IMR-90 (cell line): ENCODE results near the gene NFKB1. TPM values are rescaled to one million over a fixed set of nuclear protein-coding genes. Genes with fewer than 3 reads are reported as not detected.

ENCODE experiments used
- ATAC-seq: fragments of 200-7000 bp; cut with Tn5 transposase; 2 replicates; pipeline ENCODE4 v1.9.1; 2020; ENCODE audit warnings: low read depth, mild to moderate bottlenecking, moderate library complexity
- BruUV-seq: library from RNA; stranded (reverse); fragments of 400-500 nt; replicated peaks from 2 replicates; lab custom pipeline; 2021; lab: Mats Ljungman, UMichigan
- CTCF ChIA-PET: fragments of 300-600 bp; formaldehyde crosslinking; extraction: SDS; loops from one replicate; lab custom pipeline; 2021; ENCODE audit warnings: antibody characterized with exemption; lab: Yijun Ruan, JAX
- POLR2A ChIA-PET: fragments of 300-600 bp; sonication (Branson Sonifier 250); formaldehyde crosslinking; loops from one replicate; lab custom pipeline; 2022; ENCODE audit warnings: antibody characterized with exemption; ENCODE audit not compliant: unreplicated experiment; lab: Charles Lee
- DNase-seq: peaks from one replicate; pipeline ENCODE4 v3.0.0; 2013
- H2AFZ ChIP-seq: replicated peaks from 2 replicates; pipeline ENCODE3; 2013; ENCODE audit warnings: low read length, mild to moderate bottlenecking; ENCODE audit not compliant: poor library complexity
- H2AK5ac ChIP-seq: 2 replicates; pipeline ENCODE4 v1.6.1; 2013; ENCODE audit warnings: low read depth, low read length, inconsistent platforms
- H2AK9ac ChIP-seq: replicated peaks from 2 replicates; pipeline ENCODE3; 2013; ENCODE audit warnings: mild to moderate bottlenecking, low read depth, low read length, moderate library complexity; ENCODE audit not compliant: poor library complexity
- H2BK120ac ChIP-seq: 2 replicates; pipeline ENCODE4 v1.6.1; 2013; ENCODE audit warnings: low read depth, low read length, inconsistent platforms
- H2BK15ac ChIP-seq: 3 replicates; pipeline ENCODE4 v1.6.1; 2013; ENCODE audit warnings: low read depth, low read length, inconsistent platforms
- H2BK20ac ChIP-seq: 2 replicates; pipeline ENCODE4 v1.6.1; 2013; ENCODE audit warnings: low read depth, mild to moderate bottlenecking, inconsistent platforms, low read length, moderate library complexity
- H2BK5ac ChIP-seq: 2 replicates; pipeline ENCODE4 v1.6.1; 2013; ENCODE audit warnings: mild to moderate bottlenecking, low read depth, low read length, inconsistent platforms; ENCODE audit not compliant: poor library complexity, severe bottlenecking
- H3K14ac ChIP-seq: replicated peaks from 2 replicates; pipeline ENCODE4 v1.6.1; 2013; ENCODE audit warnings: low read depth, low read length, inconsistent platforms
- H3K18ac ChIP-seq: 2 replicates; pipeline ENCODE4 v1.6.1; 2013; ENCODE audit warnings: low read depth, low read length, control low read depth
- H3K23ac ChIP-seq: 2 replicates; pipeline ENCODE4 v1.6.1; 2013; ENCODE audit warnings: low read depth, low read length, inconsistent platforms
- H3K27ac ChIP-seq: 2 replicates; pipeline ENCODE4 v1.5.1; 2013; ENCODE audit warnings: mild to moderate bottlenecking, control low read depth, low read length; ENCODE audit not compliant: insufficient read depth
- H3K27me3 ChIP-seq: 2 replicates; pipeline ENCODE4 v1.6.1; 2013; ENCODE audit warnings: low read length; ENCODE audit not compliant: control insufficient read depth, insufficient read depth
- H3K36me3 ChIP-seq: 2 replicates; pipeline ENCODE4 v1.6.1; 2013; ENCODE audit warnings: low read length, mixed read lengths; ENCODE audit not compliant: control insufficient read depth, insufficient read depth
- H3K4ac ChIP-seq: 2 replicates; pipeline ENCODE4 v1.6.1; 2013; ENCODE audit warnings: low read depth, low read length, inconsistent platforms
- H3K4me1 ChIP-seq: 2 replicates; pipeline ENCODE4 v1.6.1; 2013; ENCODE audit warnings: low read length, mixed read lengths; ENCODE audit not compliant: control insufficient read depth, insufficient read depth
- H3K4me2 ChIP-seq: 2 replicates; pipeline ENCODE4 v1.6.1; 2013; ENCODE audit warnings: low read depth, mild to moderate bottlenecking, control low read depth, low read length, moderate library complexity
- H3K4me3 ChIP-seq: 2 replicates; pipeline ENCODE4 v1.5.1; 2013; ENCODE audit warnings: low read depth, mild to moderate bottlenecking, control low read depth, low read length, moderate library complexity; ENCODE audit not compliant: insufficient read depth
- H3K56ac ChIP-seq: 2 replicates; pipeline ENCODE4 v1.6.1; 2013; ENCODE audit warnings: low read length, inconsistent platforms; ENCODE audit not compliant: insufficient read depth; ENCODE audit errors: extremely low read depth
- H3K79me1 ChIP-seq, 2 experiments: 2 replicates each; pipeline ENCODE4 v1.6.1; 2013; ENCODE audit warnings: low read length in 2 of 2, inconsistent platforms in 1 of 2, low read depth in 1 of 2
- H3K9ac ChIP-seq: 2 replicates; pipeline ENCODE4 v1.6.1; 2013; ENCODE audit warnings: low read depth, low read length, control low read depth
- H3K9me1 ChIP-seq: 2 replicates; pipeline ENCODE4 v1.6.1; 2013; ENCODE audit warnings: low read length, inconsistent platforms; ENCODE audit not compliant: insufficient read depth
- H3K9me3 ChIP-seq: 2 replicates; pipeline ENCODE4 v1.6.1; 2013; ENCODE audit warnings: low read length; ENCODE audit not compliant: control insufficient read depth, insufficient read depth
- H4K20me1 ChIP-seq: 2 replicates; pipeline ENCODE4 v1.6.1; 2013; ENCODE audit warnings: low read length, inconsistent platforms; ENCODE audit not compliant: insufficient read depth
- H4K5ac ChIP-seq: 2 replicates; pipeline ENCODE4 v1.6.1; 2013; ENCODE audit warnings: mild to moderate bottlenecking, low read depth, low read length, control low read depth
- H4K8ac ChIP-seq, 2 experiments: 2 replicates each; pipeline ENCODE4 v1.6.1; 2013; ENCODE audit warnings: low read depth in 2 of 2, low read length in 2 of 2, control low read depth in 1 of 2, inconsistent platforms in 1 of 2
- H4K91ac ChIP-seq: 2 replicates; pipeline ENCODE4 v1.6.1; 2013; ENCODE audit warnings: low read depth, low read length, inconsistent platforms; ENCODE audit not compliant: insufficient read depth
- CEBPB ChIP-seq: IDR thresholded peaks from 2 replicates; pipeline ENCODE4 v1.6.1; 2012; ENCODE audit warnings: low read depth, low read length, improper control_type of control experiment
- CTCF ChIP-seq: conservative IDR thresholded peaks from 2 replicates; pipeline ENCODE4 v1.5.1; 2012; ENCODE audit warnings: mild to moderate bottlenecking, low read depth, low read length, improper control_type of control experiment
- NFE2L2 ChIP-seq: fragments of 150-350 bp; IDR thresholded peaks from 2 replicates; pipeline ENCODE4 v1.6.1; 2016; ENCODE audit warnings: low read depth, mild to moderate bottlenecking, low read length
- RAD21 ChIP-seq: IDR thresholded peaks from 2 replicates; pipeline ENCODE4 v1.6.1; 2012; ENCODE audit warnings: low read length, improper control_type of control experiment
- RCOR1 ChIP-seq: IDR thresholded peaks from 2 replicates; pipeline ENCODE4 v1.6.1; 2012; ENCODE audit warnings: mild to moderate bottlenecking, low read length, improper control_type of control experiment; ENCODE audit not compliant: insufficient replicate concordance
- SMC3 ChIP-seq: fragments of 150-350 bp; IDR thresholded peaks from 2 replicates; pipeline ENCODE4 v1.6.1; 2016; ENCODE audit warnings: low read depth, mild to moderate bottlenecking, antibody characterized with exemption, low read length, moderate library complexity
- dilution Hi-C: fragments of 300-500 bp; cut with HindIII; formaldehyde crosslinking; loops from one replicate; pipeline ENCODE4 v1.14.3; 2018; ENCODE audit warnings: low sequenced_read_pairs; ENCODE audit not compliant: unreplicated experiment
- in situ Hi-C: fragments of 300-500 bp; cut with MboI; formaldehyde crosslinking; loops from 3 replicates; pipeline ENCODE4 v1.14.3; 2019; ENCODE audit warnings: low sequenced_read_pairs, inconsistent platforms, mixed read lengths
- intact Hi-C: fragments of 100-400 bp; cut with micrococcal nuclease; formaldehyde crosslinking; loops from 2 replicates; pipeline ENCODE4 v1.10.0; 2022
- polyA plus RNA-seq, 3 experiments: library from polyadenylated mRNA; depleted of rRNA; stranded (reverse); fragments of >200 nt; gene quantifications; 2 replicates each; pipeline ENCODE4 v1.2.3, GENCODE V29; 2012; ENCODE audit warnings: low replicate concordance in 1 of 3
- total RNA-seq: library from RNA; depleted of rRNA; stranded (reverse); fragments of >200 nt; gene quantifications from 2 replicates; pipeline ENCODE4 v1.2.3, GENCODE V29; 2012

Gene NFKB1
- total and polyA plus RNA-seq, 2 of the 4 experiments (the other 2 are of a cell fraction): 19.8 to 24.6 TPM

GRCh38 chr4:102610007-102610406 is 108.8 kb downstream of the NFKB1 start:
- no peak overlapping the region for H2BK15ac ChIP-seq
- H4K20me1 ChIP-seq: no peaks in the 10 kb centered on the region
- no peak overlapping the region for H2BK20ac ChIP-seq
- no peak overlapping the region for H2AK9ac ChIP-seq
- no peaks in the 10 kb centered on the region; the same call in 1 of the 2 replicates for H3K4me1 ChIP-seq
- in situ Hi-C loops (no loop called here), dilution Hi-C loops (loop anchor here (25.0 kb wide), 1 partner anchor 402 kb away; the partner anchor contains the start of gene SLC9B1), intact Hi-C loops (loop anchor here (2.0 kb wide), 1 partner anchor 159 kb away; no protein-coding TSS in a partner anchor)
- no peak overlapping the region for H2AK5ac ChIP-seq
- ATAC-seq (peak; percentile 40; the same call in 1 of the 2 replicates), DNase-seq (peak; percentile 12)
- no peak overlapping the region for H3K4me2 ChIP-seq
- H4K5ac ChIP-seq: no peak overlapping the region
- H2BK5ac ChIP-seq: no peak overlapping the region
- H3K4ac ChIP-seq: no peak overlapping the region
- no peak overlapping the region for H3K18ac ChIP-seq
- ChIA-PET CTCF (interaction anchor here (2.9 kb wide), 1 partner anchor 10 kb away, joined by 19 read pairs; no protein-coding TSS in a partner anchor), POLR2A (interaction anchor here (0.6 kb wide), 1 partner anchor 179 kb away, joined by 17 read pairs; no protein-coding TSS in a partner anchor)
- no peak overlapping the region for H2AFZ ChIP-seq
- no peak overlapping the region for H3K4me3 ChIP-seq
- no peak overlapping the region for H4K8ac ChIP-seq
- H3K27me3 ChIP-seq: no peaks in the 10 kb centered on the region
- peak; percentile 26; the same call in 1 of the 2 replicates for TF ChIP-seq RAD21
- no peak for TF ChIP-seq CEBPB
- TF ChIP-seq RCOR1: no peak
- TF ChIP-seq SMC3: peak; percentile 26; the same call in 1 of the 2 replicates
- peak; percentile 41 for TF ChIP-seq CTCF
- TF ChIP-seq NFE2L2: no peak
- no TSS peak for BruUV-seq
- H2BK120ac ChIP-seq: no peak overlapping the region
- H3K79me1 ChIP-seq: no peaks in the 10 kb centered on the region
- peaks cover 10% of the 10 kb centered on the region for H3K9me1 ChIP-seq
- H3K14ac ChIP-seq: no peak overlapping the region
- H3K36me3 ChIP-seq: peaks cover 49% of the 10 kb centered on the region
- no peak overlapping the region for H3K56ac ChIP-seq
- no peak overlapping the region for H3K9ac ChIP-seq
- H4K91ac ChIP-seq: no peak overlapping the region
- H3K27ac ChIP-seq: no peak overlapping the region
- H3K23ac ChIP-seq: no peak overlapping the region
- H3K9me3 ChIP-seq: no peaks in the 10 kb centered on the region
